Activated naive CD4-positive, alpha-beta T cell treated with anti-CD3 and anti-CD28 coated beads, Interleukin-2, amount 10 ng/mL, durations not matched to agents 7 days and 5 days (primary cell): Measurements from ENCODE around the gene LAMTOR2.
A peak's percentile ranks its signal among the peaks of the same experiment; 100 is the strongest.

Experiments
- CTCF ChIA-PET: fragments of 350-600 bp; sonication (Branson Sonifier 250); formaldehyde crosslinking; loops from one replicate; lab custom pipeline; 2021; ENCODE audit warnings: antibody characterized with exemption; lab: Charles Lee
- DNase-seq: peaks from one replicate; pipeline ENCODE4 v3.0.0-alpha.2; 2020
- H3K27ac Mint-ChIP-seq: one replicate; pipeline ENCODE4 v1.8.0; 2021; ENCODE audit warnings: mild to moderate bottlenecking, moderate library complexity, mixed read lengths
- H3K27me3 Mint-ChIP-seq: one replicate; pipeline ENCODE4 v1.8.0; 2021; ENCODE audit warnings: mild to moderate bottlenecking, mixed read lengths
- H3K36me3 Mint-ChIP-seq: one replicate; pipeline ENCODE4 v1.8.0; 2021; ENCODE audit warnings: mixed read lengths
- H3K4me1 Mint-ChIP-seq: one replicate; pipeline ENCODE4 v1.8.0; 2021; ENCODE audit warnings: mixed read lengths
- H3K4me3 Mint-ChIP-seq: one replicate; pipeline ENCODE4 v1.8.0; 2021; ENCODE audit warnings: mild to moderate bottlenecking, moderate library complexity, mixed read lengths
- H3K9me3 Mint-ChIP-seq: one replicate; pipeline ENCODE4 v1.8.0; 2021; ENCODE audit warnings: mixed read lengths

The LAMTOR2 gene

DNA sequence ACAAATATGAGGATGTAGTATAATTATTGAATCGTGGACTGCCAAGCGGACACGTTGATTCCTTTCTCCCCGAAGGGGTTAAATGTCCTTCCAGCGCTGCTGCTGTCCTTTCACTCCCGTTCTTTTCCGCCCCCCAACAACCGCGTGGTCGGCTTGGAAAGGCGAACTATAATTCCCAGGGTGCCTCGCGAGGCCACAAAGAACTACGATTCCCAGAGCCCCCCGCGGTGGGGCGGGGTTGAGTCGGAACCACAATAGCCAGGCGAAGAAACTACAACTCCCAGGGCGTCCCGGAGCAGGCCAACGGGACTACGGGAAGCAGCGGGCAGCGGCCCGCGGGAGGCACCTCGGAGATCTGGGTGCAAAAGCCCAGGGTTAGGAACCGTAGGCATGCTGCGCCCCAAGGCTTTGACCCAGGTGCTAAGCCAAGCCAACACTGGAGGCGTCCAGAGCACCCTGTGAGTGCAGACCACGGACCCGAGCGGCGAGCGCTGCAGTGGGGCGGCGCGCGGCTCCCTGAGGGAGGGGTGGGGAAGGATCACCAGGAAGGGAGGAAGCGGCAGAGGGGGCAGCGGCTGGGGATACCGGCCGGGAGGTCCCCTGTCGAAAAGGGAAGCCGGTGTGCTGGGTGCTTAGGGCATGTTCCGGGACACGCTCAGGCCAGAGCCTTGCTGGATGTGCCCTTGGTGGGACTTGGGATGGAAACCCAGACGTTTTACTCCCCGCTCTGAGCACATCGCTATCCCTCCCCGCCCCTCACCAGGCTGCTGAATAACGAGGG is at the start of gene LAMTOR2:
Gene LAMTOR2 (plus strand): TSS at position 283 of the 781 bp plus-strand sequence. CDS start 108 bp downstream, at position 391.
- H3K9me3 Mint-ChIP-seq, result no peaks in the 10 kb centered on the region

GRCh38 chr1:156004843-156005584 is 49.6 kb upstream of the LAMTOR2 start:
- peak; percentile 49 for DNase-seq
- no peaks in the 10 kb centered on the region for H3K9me3 Mint-ChIP-seq
- CTCF ChIA-PET, result interaction anchor here (0.7 to 3.2 kb wide), 2 partner anchors 15 to 128 kb away, joined by 3 to 11 read pairs; no protein-coding TSS in a partner anchor
- H3K4me1 Mint-ChIP-seq, result peaks cover 40% of the 10 kb centered on the region
- peaks cover 17% of the 10 kb centered on the region for H3K27me3 Mint-ChIP-seq
- peaks cover 26% of the 10 kb centered on the region for H3K36me3 Mint-ChIP-seq
- peak overlapping the region; percentile 38 for H3K4me3 Mint-ChIP-seq
- peak overlapping the region; percentile 86 for H3K27ac Mint-ChIP-seq

More for the DNA sequence above, at the start of gene LAMTOR2:
- H3K4me3 Mint-ChIP-seq, result peak within 1 kb of the TSS; percentile 97
- H3K27me3 Mint-ChIP-seq, result no peaks in the 10 kb centered on the region
- peaks cover 39% of the 10 kb centered on the region for H3K4me1 Mint-ChIP-seq
- peak; percentile 98 for DNase-seq
- H3K36me3 Mint-ChIP-seq, result peaks cover 12% of the 10 kb centered on the region
- H3K27ac Mint-ChIP-seq, result peak within 1 kb of the TSS; percentile 96
- CTCF ChIA-PET, result interaction anchor here (1.8 kb wide), 1 partner anchor 12 kb away, joined by 6 read pairs; no protein-coding TSS in a partner anchor

DNA sequence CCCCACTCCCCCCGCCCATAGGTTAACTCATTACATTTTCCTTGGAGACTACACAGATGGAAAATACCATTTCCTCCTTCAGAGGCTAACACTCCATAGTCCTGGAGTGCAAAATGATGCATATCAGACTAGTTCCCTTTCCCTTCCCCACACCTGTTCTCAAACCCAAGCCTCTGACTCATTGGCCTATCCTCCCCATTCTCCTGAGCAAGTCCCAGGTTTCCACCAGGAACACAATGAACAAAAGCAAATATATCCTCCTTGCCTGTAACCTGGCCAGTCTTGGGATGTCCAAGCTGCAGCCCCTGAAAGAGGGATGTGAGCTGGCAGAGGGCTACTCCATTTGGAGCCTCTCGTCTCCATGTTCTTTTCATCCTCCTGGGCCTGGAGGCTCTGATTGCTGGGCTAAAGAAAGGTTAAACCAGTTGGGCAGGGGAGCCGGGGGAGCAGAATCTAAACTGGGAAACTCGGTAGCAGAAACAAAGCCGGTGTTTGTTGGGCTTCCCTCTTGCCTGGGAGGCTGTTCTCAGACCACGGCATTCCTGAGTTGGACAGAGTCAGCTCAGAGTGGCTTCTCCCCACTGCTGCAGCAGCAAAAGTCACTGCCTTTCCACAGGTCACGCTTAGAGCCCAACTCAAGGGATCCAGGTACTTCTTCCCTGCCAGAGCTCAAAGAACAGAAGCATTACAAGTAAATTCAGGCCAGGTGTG is 47.8 kb upstream of the LAMTOR2 start:
- Mint-ChIP-seq H3K4me3 (no peak overlapping the region), H3K9me3 (no peaks in the 10 kb centered on the region), H3K36me3 (peaks cover 41% of the 10 kb centered on the region), H3K27ac (no peak overlapping the region), H3K4me1 (peaks cover 40% of the 10 kb centered on the region), H3K27me3 (peaks cover 13% of the 10 kb centered on the region)
- CTCF ChIA-PET, result interaction anchor here (0.7 to 0.9 kb wide), 2 partner anchors 46 to 139 kb away, joined by 3 to 4 read pairs; partner anchors contain the start of gene UBQLN4
- no peak for DNase-seq

DNA sequence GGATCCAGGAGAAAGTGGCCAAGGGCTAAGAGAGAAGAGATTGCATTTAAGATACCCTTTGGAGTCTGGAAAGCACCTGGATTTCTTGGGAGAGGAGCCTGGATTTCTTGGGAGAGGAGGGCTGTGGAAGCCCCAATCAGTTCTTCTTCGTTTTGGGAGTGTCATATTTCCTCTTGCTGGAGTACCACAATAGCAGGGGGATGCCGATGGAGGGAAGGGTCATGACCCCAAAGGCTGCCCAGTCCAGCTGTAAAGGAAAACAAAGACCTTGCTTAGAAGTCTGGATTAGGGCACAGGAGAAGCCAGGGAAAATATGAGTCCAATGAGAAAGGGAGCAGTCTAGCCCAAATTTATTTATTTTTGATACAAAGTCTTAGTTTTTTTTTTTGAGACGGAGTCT is 45.2 kb upstream of the LAMTOR2 start:
- H3K4me3 Mint-ChIP-seq, result no peak overlapping the region
- CTCF ChIA-PET, result interaction anchor here (0.9 kb wide), 1 partner anchor 20 kb away, joined by 5 read pairs; no protein-coding TSS in a partner anchor
- H3K27ac Mint-ChIP-seq, result peak overlapping the region; percentile 42
- peaks cover 56% of the 10 kb centered on the region for H3K36me3 Mint-ChIP-seq
- no peak for DNase-seq
- no peaks in the 10 kb centered on the region for H3K27me3 Mint-ChIP-seq
- H3K9me3 Mint-ChIP-seq, result no peaks in the 10 kb centered on the region
- H3K4me1 Mint-ChIP-seq, result peaks cover 29% of the 10 kb centered on the region

GRCh38 chr1:156012051-156012817 is 42.3 kb upstream of the LAMTOR2 start:
- H3K27me3 Mint-ChIP-seq, result no peaks in the 10 kb centered on the region
- CTCF ChIA-PET, result no interaction called here
- H3K4me1 Mint-ChIP-seq, result peaks cover 19% of the 10 kb centered on the region
- no peak for DNase-seq
- H3K36me3 Mint-ChIP-seq, result peaks cover 56% of the 10 kb centered on the region
- no peak overlapping the region for H3K27ac Mint-ChIP-seq
- no peak overlapping the region for H3K4me3 Mint-ChIP-seq
- no peaks in the 10 kb centered on the region for H3K9me3 Mint-ChIP-seq

GRCh38 chr1:156014829-156015228 is 39.8 kb upstream of the LAMTOR2 start:
- CTCF ChIA-PET, result interaction anchor here (0.7 to 2.0 kb wide), 3 partner anchors 14 to 82 kb away, joined by 3 to 8 read pairs (median 3); no protein-coding TSS in a partner anchor
- Mint-ChIP-seq H3K27me3 (no peaks in the 10 kb centered on the region), H3K27ac (no peak overlapping the region), H3K36me3 (peaks cover 54% of the 10 kb centered on the region), H3K4me1 (peaks cover 25% of the 10 kb centered on the region), H3K4me3 (no peak overlapping the region), H3K9me3 (no peaks in the 10 kb centered on the region)
- no peak for DNase-seq

DNA sequence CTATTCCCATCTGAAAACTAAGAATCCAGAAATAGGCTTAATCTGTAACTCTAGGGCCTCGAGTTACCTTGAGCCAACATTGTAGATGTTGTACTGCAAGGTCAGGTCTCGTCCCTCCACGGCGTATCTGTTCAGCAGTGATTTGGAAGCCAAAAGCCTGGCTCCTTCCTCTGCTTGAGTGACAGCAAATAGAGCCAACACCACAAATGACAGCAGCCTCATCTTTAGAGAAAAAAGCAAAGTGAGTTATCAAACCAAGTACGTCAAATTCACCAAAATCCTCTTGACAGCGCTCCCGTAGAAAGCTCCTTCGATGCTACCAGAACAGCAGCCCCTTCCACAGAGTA is 34.7 kb upstream of the LAMTOR2 start:
- H3K27me3 Mint-ChIP-seq, result peaks cover 1% of the 10 kb centered on the region
- H3K4me1 Mint-ChIP-seq, result peaks cover 33% of the 10 kb centered on the region
- no peak for DNase-seq
- H3K9me3 Mint-ChIP-seq, result no peaks in the 10 kb centered on the region
- CTCF ChIA-PET, result interaction anchor here (0.5 to 0.9 kb wide), 2 partner anchors 46 to 103 kb away, joined by 3 to 5 read pairs; no protein-coding TSS in a partner anchor
- peak overlapping the region; percentile 85 for H3K27ac Mint-ChIP-seq
- H3K4me3 Mint-ChIP-seq, result peak overlapping the region; percentile 100
- H3K36me3 Mint-ChIP-seq, result peaks cover 28% of the 10 kb centered on the region

- peaks cover 27% of the 10 kb centered on the region for H3K36me3 Mint-ChIP-seq
- H3K4me3 Mint-ChIP-seq, result peak within 1 kb of the TSS; percentile 100
- peaks cover 7% of the 10 kb centered on the region for H3K27me3 Mint-ChIP-seq
- DNase-seq, result peak; percentile 93
- H3K27ac Mint-ChIP-seq, result peak within 1 kb of the TSS; percentile 85
- CTCF ChIA-PET, result interaction anchor here (0.7 to 0.9 kb wide), 2 partner anchors 13 to 46 kb away, joined by 3 to 5 read pairs; no protein-coding TSS in a partner anchor
- H3K4me1 Mint-ChIP-seq, result peaks cover 33% of the 10 kb centered on the region
- no peaks in the 10 kb centered on the region for H3K9me3 Mint-ChIP-seq
Measured at GRCh38 chr1:156020293-156021092, 34.1 kb upstream of the LAMTOR2 start, which contains the start of gene SSR2. Gene SSR2, minus strand, starts transcription at chr1:156020951. Its CDS starts 784 bp downstream, at chr1:156020167.

GRCh38 chr1:156021093-156021428 is 33.5 kb upstream of the LAMTOR2 start:
- H3K4me1 Mint-ChIP-seq, result peaks cover 37% of the 10 kb centered on the region
- H3K36me3 Mint-ChIP-seq, result peaks cover 27% of the 10 kb centered on the region
- peak overlapping the region; percentile 100 for H3K4me3 Mint-ChIP-seq
- DNase-seq, result no peak
- H3K27ac Mint-ChIP-seq, result peak overlapping the region; percentile 85
- H3K27me3 Mint-ChIP-seq, result peaks cover 13% of the 10 kb centered on the region
- CTCF ChIA-PET, result interaction anchor here (0.7 kb wide), 1 partner anchor 13 kb away, joined by 3 read pairs; no protein-coding TSS in a partner anchor
- no peaks in the 10 kb centered on the region for H3K9me3 Mint-ChIP-seq

DNA sequence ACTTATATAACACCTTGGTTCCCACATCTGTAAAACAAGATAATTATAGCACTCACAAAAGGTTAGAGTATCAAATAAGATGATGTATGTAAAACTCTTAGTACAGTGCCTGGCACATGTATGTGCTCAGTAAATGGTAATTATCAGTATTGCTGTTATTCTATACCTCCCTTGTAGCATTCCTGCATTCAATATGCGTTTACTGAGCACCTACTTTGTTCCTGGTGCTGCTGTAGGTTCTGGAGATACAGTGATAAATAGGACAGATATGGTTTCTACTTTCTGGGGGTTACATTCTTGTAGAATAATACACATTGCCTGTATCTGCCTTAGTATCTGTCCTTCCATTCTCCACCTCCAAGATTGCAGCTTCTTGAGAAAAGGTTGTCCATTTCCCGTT is 32.6 kb upstream of the LAMTOR2 start:
- peaks cover 32% of the 10 kb centered on the region for H3K4me1 Mint-ChIP-seq
- CTCF ChIA-PET, result no interaction called here
- H3K9me3 Mint-ChIP-seq, result no peaks in the 10 kb centered on the region
- H3K27me3 Mint-ChIP-seq, result peaks cover 14% of the 10 kb centered on the region
- peaks cover 23% of the 10 kb centered on the region for H3K36me3 Mint-ChIP-seq
- H3K27ac Mint-ChIP-seq, result no peak overlapping the region
- H3K4me3 Mint-ChIP-seq, result no peak overlapping the region
- no peak for DNase-seq

- DNase-seq, result no peak
- CTCF ChIA-PET, result interaction anchor here (0.6 to 2.4 kb wide), 4 partner anchors 12 to 517 kb away, joined by 3 to 12 read pairs (median 6); no protein-coding TSS in a partner anchor
- Mint-ChIP-seq H3K36me3 (peaks cover 8% of the 10 kb centered on the region), H3K4me3 (no peak overlapping the region), H3K9me3 (no peaks in the 10 kb centered on the region), H3K27me3 (peaks cover 16% of the 10 kb centered on the region), H3K4me1 (peaks cover 18% of the 10 kb centered on the region), H3K27ac (no peak overlapping the region)
Measured at GRCh38 chr1:156024801-156025200, 29.8 kb upstream of the LAMTOR2 start.

- CTCF ChIA-PET, result interaction anchor here (0.7 to 2.4 kb wide), 9 partner anchors 9 to 256 kb away, joined by 3 to 12 read pairs (median 4); partner anchors contain the start of gene UBQLN4
- H3K36me3 Mint-ChIP-seq, result no peaks in the 10 kb centered on the region
- H3K9me3 Mint-ChIP-seq, result no peaks in the 10 kb centered on the region
- no peak overlapping the region for H3K27ac Mint-ChIP-seq
- peaks cover 10% of the 10 kb centered on the region for H3K4me1 Mint-ChIP-seq
- peaks cover 19% of the 10 kb centered on the region for H3K27me3 Mint-ChIP-seq
- DNase-seq, result peak; percentile 57
- H3K4me3 Mint-ChIP-seq, result no peak overlapping the region
Measured at GRCh38 chr1:156025876-156026275, 28.7 kb upstream of the LAMTOR2 start.
